IMR-90 (cell line): ENCODE measurements around the gene NECTIN4. TPM values are rescaled to one million over a fixed set of nuclear protein-coding genes. Genes with fewer than 3 reads are reported as not detected.
A peak's percentile ranks its signal among the peaks of the same experiment; 100 is the strongest.

Experiments used
- ATAC-seq: fragments of 200-7000 bp; cut with Tn5 transposase; 2 replicates; pipeline ENCODE4 v1.9.1; 2020; ENCODE audit warnings: low read depth, mild to moderate bottlenecking, moderate library complexity
- BruUV-seq: library from RNA; stranded (reverse); fragments of 400-500 nt; replicated peaks from 2 replicates; lab custom pipeline; 2021; lab: Mats Ljungman, UMichigan
- CTCF ChIA-PET: fragments of 300-600 bp; formaldehyde crosslinking; extraction: SDS; loops from one replicate; lab custom pipeline; 2021; ENCODE audit warnings: antibody characterized with exemption; lab: Yijun Ruan, JAX
- POLR2A ChIA-PET: fragments of 300-600 bp; sonication (Branson Sonifier 250); formaldehyde crosslinking; loops from one replicate; lab custom pipeline; 2022; ENCODE audit warnings: antibody characterized with exemption; ENCODE audit not compliant: unreplicated experiment; lab: Charles Lee
- DNase-seq: peaks from one replicate; pipeline ENCODE4 v3.0.0; 2013
- H2AFZ ChIP-seq: replicated peaks from 2 replicates; pipeline ENCODE3; 2013; ENCODE audit warnings: low read length, mild to moderate bottlenecking; ENCODE audit not compliant: poor library complexity
- H2AK5ac ChIP-seq: 2 replicates; pipeline ENCODE4 v1.6.1; 2013; ENCODE audit warnings: low read depth, low read length, inconsistent platforms
- H2AK9ac ChIP-seq: replicated peaks from 2 replicates; pipeline ENCODE3; 2013; ENCODE audit warnings: mild to moderate bottlenecking, low read depth, low read length, moderate library complexity; ENCODE audit not compliant: poor library complexity
- H2BK120ac ChIP-seq: 2 replicates; pipeline ENCODE4 v1.6.1; 2013; ENCODE audit warnings: low read depth, low read length, inconsistent platforms
- H2BK15ac ChIP-seq: 3 replicates; pipeline ENCODE4 v1.6.1; 2013; ENCODE audit warnings: low read depth, low read length, inconsistent platforms
- H2BK20ac ChIP-seq: 2 replicates; pipeline ENCODE4 v1.6.1; 2013; ENCODE audit warnings: low read depth, mild to moderate bottlenecking, inconsistent platforms, low read length, moderate library complexity
- H2BK5ac ChIP-seq: 2 replicates; pipeline ENCODE4 v1.6.1; 2013; ENCODE audit warnings: mild to moderate bottlenecking, low read depth, low read length, inconsistent platforms; ENCODE audit not compliant: poor library complexity, severe bottlenecking
- H3K14ac ChIP-seq: replicated peaks from 2 replicates; pipeline ENCODE4 v1.6.1; 2013; ENCODE audit warnings: low read depth, low read length, inconsistent platforms
- H3K18ac ChIP-seq: 2 replicates; pipeline ENCODE4 v1.6.1; 2013; ENCODE audit warnings: low read depth, low read length, control low read depth
- H3K23ac ChIP-seq: 2 replicates; pipeline ENCODE4 v1.6.1; 2013; ENCODE audit warnings: low read depth, low read length, inconsistent platforms
- H3K27ac ChIP-seq: 2 replicates; pipeline ENCODE4 v1.5.1; 2013; ENCODE audit warnings: mild to moderate bottlenecking, control low read depth, low read length; ENCODE audit not compliant: insufficient read depth
- H3K27me3 ChIP-seq: 2 replicates; pipeline ENCODE4 v1.6.1; 2013; ENCODE audit warnings: low read length; ENCODE audit not compliant: control insufficient read depth, insufficient read depth
- H3K36me3 ChIP-seq: 2 replicates; pipeline ENCODE4 v1.6.1; 2013; ENCODE audit warnings: low read length, mixed read lengths; ENCODE audit not compliant: control insufficient read depth, insufficient read depth
- H3K4ac ChIP-seq: 2 replicates; pipeline ENCODE4 v1.6.1; 2013; ENCODE audit warnings: low read depth, low read length, inconsistent platforms
- H3K4me1 ChIP-seq: 2 replicates; pipeline ENCODE4 v1.6.1; 2013; ENCODE audit warnings: low read length, mixed read lengths; ENCODE audit not compliant: control insufficient read depth, insufficient read depth
- H3K4me2 ChIP-seq: 2 replicates; pipeline ENCODE4 v1.6.1; 2013; ENCODE audit warnings: low read depth, mild to moderate bottlenecking, control low read depth, low read length, moderate library complexity
- H3K4me3 ChIP-seq: 2 replicates; pipeline ENCODE4 v1.5.1; 2013; ENCODE audit warnings: low read depth, mild to moderate bottlenecking, control low read depth, low read length, moderate library complexity; ENCODE audit not compliant: insufficient read depth
- H3K56ac ChIP-seq: 2 replicates; pipeline ENCODE4 v1.6.1; 2013; ENCODE audit warnings: low read length, inconsistent platforms; ENCODE audit not compliant: insufficient read depth; ENCODE audit errors: extremely low read depth
- H3K79me1 ChIP-seq, 2 experiments: 2 replicates each; pipeline ENCODE4 v1.6.1; 2013; ENCODE audit warnings: low read length in 2 of 2, inconsistent platforms in 1 of 2, low read depth in 1 of 2
- H3K9ac ChIP-seq: 2 replicates; pipeline ENCODE4 v1.6.1; 2013; ENCODE audit warnings: low read depth, low read length, control low read depth
- H3K9me1 ChIP-seq: 2 replicates; pipeline ENCODE4 v1.6.1; 2013; ENCODE audit warnings: low read length, inconsistent platforms; ENCODE audit not compliant: insufficient read depth
- H3K9me3 ChIP-seq: 2 replicates; pipeline ENCODE4 v1.6.1; 2013; ENCODE audit warnings: low read length; ENCODE audit not compliant: control insufficient read depth, insufficient read depth
- H4K20me1 ChIP-seq: 2 replicates; pipeline ENCODE4 v1.6.1; 2013; ENCODE audit warnings: low read length, inconsistent platforms; ENCODE audit not compliant: insufficient read depth
- H4K5ac ChIP-seq: 2 replicates; pipeline ENCODE4 v1.6.1; 2013; ENCODE audit warnings: mild to moderate bottlenecking, low read depth, low read length, control low read depth
- H4K8ac ChIP-seq, 2 experiments: 2 replicates each; pipeline ENCODE4 v1.6.1; 2013; ENCODE audit warnings: low read depth in 2 of 2, low read length in 2 of 2, control low read depth in 1 of 2, inconsistent platforms in 1 of 2
- H4K91ac ChIP-seq: 2 replicates; pipeline ENCODE4 v1.6.1; 2013; ENCODE audit warnings: low read depth, low read length, inconsistent platforms; ENCODE audit not compliant: insufficient read depth
- CTCF ChIP-seq: conservative IDR thresholded peaks from 2 replicates; pipeline ENCODE4 v1.5.1; 2012; ENCODE audit warnings: mild to moderate bottlenecking, low read depth, low read length, improper control_type of control experiment
- MXI1 ChIP-seq: IDR thresholded peaks from 2 replicates; pipeline ENCODE4 v1.6.1; 2012; ENCODE audit warnings: low read depth, mild to moderate bottlenecking, low read length, moderate library complexity, borderline replicate concordance
- RAD21 ChIP-seq: IDR thresholded peaks from 2 replicates; pipeline ENCODE4 v1.6.1; 2012; ENCODE audit warnings: low read length, improper control_type of control experiment
- SMC3 ChIP-seq: fragments of 150-350 bp; IDR thresholded peaks from 2 replicates; pipeline ENCODE4 v1.6.1; 2016; ENCODE audit warnings: low read depth, mild to moderate bottlenecking, antibody characterized with exemption, low read length, moderate library complexity
- WGBS, 2 experiments: methylation state at CpG; one replicate each; pipeline versions ENCODE4 v1.1.5 to v1.1.7; 2013; ENCODE audit warnings: missing lambda C conversion rate in 2 of 2; ENCODE audit not compliant: insufficient read length in 1 of 2; ENCODE audit errors: extremely low coverage in 2 of 2; 5-methylcytosine and 5-hydroxymethylcytosine counted together
- dilution Hi-C: fragments of 300-500 bp; cut with HindIII; formaldehyde crosslinking; loops from one replicate; pipeline ENCODE4 v1.14.3; 2018; ENCODE audit warnings: low sequenced_read_pairs; ENCODE audit not compliant: unreplicated experiment
- in situ Hi-C: fragments of 300-500 bp; cut with MboI; formaldehyde crosslinking; loops from 3 replicates; pipeline ENCODE4 v1.14.3; 2019; ENCODE audit warnings: low sequenced_read_pairs, inconsistent platforms, mixed read lengths
- intact Hi-C: fragments of 100-400 bp; cut with micrococcal nuclease; formaldehyde crosslinking; loops from 2 replicates; pipeline ENCODE4 v1.10.0; 2022
- polyA plus RNA-seq, 3 experiments: library from polyadenylated mRNA; depleted of rRNA; stranded (reverse); fragments of >200 nt; gene quantifications; 2 replicates each; pipeline ENCODE4 v1.2.3, GENCODE V29; 2012; ENCODE audit warnings: low replicate concordance in 1 of 3
- total RNA-seq: library from RNA; depleted of rRNA; stranded (reverse); fragments of >200 nt; gene quantifications from 2 replicates; pipeline ENCODE4 v1.2.3, GENCODE V29; 2012

Gene NECTIN4
- total and polyA plus RNA-seq, 2 of the 4 experiments (the other 2 are of a cell fraction): 0.18 to 0.24 TPM

DNA sequence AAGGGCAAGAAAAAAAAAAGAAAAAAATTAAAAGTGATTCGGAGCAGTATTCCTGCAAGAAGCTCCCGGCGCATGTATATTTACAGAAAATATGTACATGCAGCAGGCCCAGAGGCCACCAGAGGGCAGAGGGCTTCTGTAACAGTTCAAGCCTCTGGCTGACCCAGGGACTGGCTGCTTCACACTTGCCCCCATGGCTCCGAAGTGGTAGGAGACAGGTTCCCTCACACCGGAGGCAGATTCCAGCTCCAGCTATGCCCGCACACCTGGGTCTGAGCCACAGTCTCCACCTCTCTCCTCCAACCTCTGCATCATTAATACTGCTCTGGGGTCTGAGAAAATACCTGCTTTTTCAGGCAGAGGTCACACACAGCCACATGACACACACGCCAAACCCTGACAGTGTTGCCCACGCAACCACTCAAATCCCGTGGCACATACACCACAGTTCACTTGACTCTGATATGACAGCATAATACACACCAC lies 17.4 kb downstream of the NECTIN4 start:
- no peak overlapping the region for H3K23ac ChIP-seq
- no peaks in the 10 kb centered on the region; the same call in 1 of the 2 replicates for H3K27me3 ChIP-seq
- no peak overlapping the region for H2BK5ac ChIP-seq
- H2BK20ac ChIP-seq: no peak overlapping the region
- no peak overlapping the region for H3K4me2 ChIP-seq
- BruUV-seq: no TSS peak
- dilution Hi-C loops: no loop called here
- no peak for DNase-seq
- H4K8ac ChIP-seq: no peak overlapping the region
- no peaks in the 10 kb centered on the region for H3K79me1 ChIP-seq
- intact Hi-C loops: loop anchor here (2.0 kb wide), 1 partner anchor 25 kb away; no protein-coding TSS in a partner anchor
- peak; percentile 63; the same call in 1 of the 2 replicates for ATAC-seq
- no peak overlapping the region for H2AK9ac ChIP-seq
- no peaks in the 10 kb centered on the region for H3K36me3 ChIP-seq
- no peak overlapping the region for H3K4me3 ChIP-seq
- H3K4ac ChIP-seq: no peak overlapping the region
- no peak overlapping the region for H2BK15ac ChIP-seq
- TF ChIP-seq RAD21 (peak; percentile 62), CTCF (peak; percentile 50), MXI1 (no peak), SMC3 (peak; percentile 67)
- H3K56ac ChIP-seq: no peak overlapping the region
- no peak overlapping the region for H4K91ac ChIP-seq
- POLR2A ChIA-PET: no interaction called here
- H2AK5ac ChIP-seq: no peak overlapping the region
- no peak overlapping the region for H2BK120ac ChIP-seq
- H3K18ac ChIP-seq: no peak overlapping the region
- H3K9me3 ChIP-seq: no peaks in the 10 kb centered on the region
- H3K14ac ChIP-seq: no peak overlapping the region
- no peak overlapping the region for H3K27ac ChIP-seq
- WGBS, 2 experiments: 94% methylated on average over 3 of the region's 9 CpGs; no CpG with 5 or more reads in 1 of the 2 experiments
- H3K9me1 ChIP-seq: no peaks in the 10 kb centered on the region
- no peaks in the 10 kb centered on the region for H3K4me1 ChIP-seq
- H3K9ac ChIP-seq: no peak overlapping the region
- peak overlapping the region; percentile 33 for H2AFZ ChIP-seq
- no peak overlapping the region for H4K5ac ChIP-seq
- H4K20me1 ChIP-seq: no peaks in the 10 kb centered on the region; the same call in none of the 2 replicates
- in situ Hi-C loops: no loop called here
- CTCF ChIA-PET: interaction anchor here (0.6 to 1.8 kb wide), 3 partner anchors 26 to 52 kb away, joined by 3 to 7 read pairs (median 4); partner anchors contain the start of gene KLHDC9
